NCI-H226 (cell line): ENCODE results near the gene RIPOR1.

Experiments
- DNase-seq: peaks from one replicate; pipeline ENCODE4 v3.0.0-alpha.2; 2015

The RIPOR1 gene

DNA sequence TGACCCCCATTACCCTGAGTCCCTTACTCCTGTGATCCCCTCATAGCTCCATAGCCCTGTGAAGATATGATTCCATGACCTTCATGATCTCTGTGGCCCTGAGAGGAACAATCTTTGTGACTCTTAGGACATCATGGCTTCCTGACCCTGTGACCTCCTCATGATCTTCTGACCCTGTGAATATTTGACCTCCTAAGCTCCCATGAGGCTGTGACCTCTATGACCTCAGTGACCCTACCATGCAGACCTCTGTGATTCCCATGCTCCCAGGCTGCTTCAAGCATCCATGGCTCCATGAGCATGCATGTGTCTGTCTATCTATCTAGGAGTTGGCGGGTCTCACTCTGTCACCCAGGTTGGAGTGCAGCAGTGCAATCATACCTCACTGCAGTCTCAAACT is 12.1 kb downstream of the RIPOR1 start:
- DNase-seq = no peak

DNA sequence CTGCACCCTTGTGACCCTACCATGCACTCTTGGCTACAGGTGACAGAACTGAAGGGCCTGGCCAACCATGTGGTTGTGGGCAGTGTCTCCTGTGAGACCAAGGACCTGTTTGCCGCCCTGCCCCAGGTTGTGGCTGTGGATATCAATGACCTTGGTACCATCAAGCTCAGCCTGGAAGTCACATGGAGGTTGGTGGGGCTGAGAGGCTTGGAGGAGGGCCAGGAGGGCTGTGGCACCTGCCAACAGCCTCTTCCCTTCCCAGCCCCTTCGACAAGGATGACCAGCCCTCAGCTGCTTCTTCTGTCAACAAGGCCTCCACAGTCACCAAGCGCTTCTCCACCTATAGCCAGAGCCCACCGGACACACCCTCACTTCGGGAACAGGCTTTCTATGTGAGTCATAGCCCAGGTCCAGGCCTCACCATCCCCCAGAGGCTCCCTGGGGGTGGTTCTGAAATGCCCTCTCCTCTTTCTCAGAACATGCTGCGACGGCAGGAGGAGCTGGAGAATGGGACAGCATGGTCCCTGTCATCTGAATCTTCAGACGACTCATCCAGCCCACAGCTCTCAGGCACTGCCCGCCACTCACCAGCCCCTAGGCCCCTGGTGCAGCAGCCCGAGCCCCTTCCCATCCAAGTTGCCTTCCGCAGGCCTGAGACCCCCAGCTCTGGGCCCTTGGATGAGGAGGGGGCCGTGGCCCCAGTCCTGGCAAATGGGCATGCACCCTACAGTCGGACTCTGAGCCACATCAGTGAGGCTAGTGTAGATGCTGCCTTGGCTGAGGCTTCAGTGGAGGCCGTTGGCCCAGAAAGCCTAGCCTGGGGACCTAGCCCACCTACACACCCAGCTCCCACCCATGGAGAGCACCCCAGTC is 13.0 kb downstream of the RIPOR1 start:
- DNase-seq = peak; percentile 53

- peak; percentile 76 for DNase-seq
These were observed 13.8 kb downstream of the RIPOR1 start for GRCh38 chr16:67542464-67542863.

DNA sequence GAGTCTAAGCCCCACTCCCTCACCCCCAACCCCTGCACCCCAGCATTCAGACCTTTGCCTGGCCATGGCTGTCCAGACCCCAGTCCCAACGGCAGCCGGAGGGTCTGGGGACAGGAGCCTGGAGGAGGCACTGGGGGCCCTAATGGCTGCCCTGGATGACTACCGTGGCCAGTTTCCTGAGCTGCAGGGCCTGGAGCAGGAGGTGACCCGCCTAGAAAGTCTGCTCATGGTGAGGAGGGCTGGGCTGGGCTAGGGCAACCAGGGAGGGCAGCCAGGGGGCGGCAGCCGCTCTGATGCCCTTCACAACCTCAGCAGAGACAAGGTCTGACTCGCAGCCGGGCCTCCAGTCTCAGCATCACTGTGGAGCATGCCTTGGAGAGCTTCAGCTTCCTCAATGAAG is 14.4 kb downstream of the RIPOR1 start:
- DNase-seq = no peak

GRCh38 chr16:67543582-67543981 is 15.0 kb downstream of the RIPOR1 start:
- no peak for DNase-seq

GRCh38 chr16:67544329-67544841 is 15.8 kb downstream of the RIPOR1 start:
- DNase-seq = no peak

DNA sequence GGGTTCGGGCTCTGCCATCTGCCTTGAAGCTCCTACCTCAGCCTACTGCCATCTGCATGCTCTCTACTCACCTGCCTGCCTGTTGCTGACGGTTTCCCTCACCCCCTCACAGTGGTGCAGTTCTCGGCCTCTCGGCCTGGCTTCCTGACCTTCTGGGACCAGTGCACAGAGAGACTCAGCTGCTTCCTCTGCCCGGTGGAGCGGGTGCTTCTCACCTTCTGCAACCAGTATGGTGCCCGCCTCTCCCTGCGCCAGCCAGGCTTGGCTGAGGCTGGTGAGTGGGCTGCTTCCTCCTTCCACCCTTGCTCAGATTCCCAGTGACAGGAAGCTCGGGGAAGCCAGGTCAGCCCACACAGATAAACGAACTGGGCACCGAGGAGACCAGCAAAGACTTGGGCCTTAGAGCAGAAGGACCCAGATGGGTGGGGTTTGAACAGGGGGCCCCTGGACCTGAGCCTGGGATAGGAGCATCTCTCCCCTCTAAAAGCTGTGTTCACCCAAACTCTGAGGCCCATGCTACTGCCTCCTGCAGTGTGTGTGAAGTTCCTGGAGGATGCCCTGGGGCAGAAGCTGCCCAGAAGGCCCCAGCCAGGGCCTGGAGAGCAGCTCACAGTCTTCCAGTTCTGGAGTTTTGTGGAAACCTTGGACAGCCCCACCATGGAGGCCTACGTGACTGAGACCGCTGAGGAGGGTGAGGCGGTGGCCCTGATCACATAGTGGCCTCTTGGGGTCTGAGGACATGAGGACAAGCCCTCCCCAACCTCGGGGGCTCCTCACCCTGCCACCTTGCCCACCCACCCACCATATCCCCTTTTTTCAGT is 16.4 kb downstream of the RIPOR1 start:
- DNase-seq = no peak

GRCh38 chr16:67545665-67546024 is 17.0 kb downstream of the RIPOR1 start:
- no peak for DNase-seq

GRCh38 chr16:67546091-67546501 is 17.5 kb downstream of the RIPOR1 start:
- DNase-seq = no peak

- no peak for DNase-seq
These were observed 18.3 kb downstream of the RIPOR1 start for GRCh38 chr16:67546761-67547422.

DNA sequence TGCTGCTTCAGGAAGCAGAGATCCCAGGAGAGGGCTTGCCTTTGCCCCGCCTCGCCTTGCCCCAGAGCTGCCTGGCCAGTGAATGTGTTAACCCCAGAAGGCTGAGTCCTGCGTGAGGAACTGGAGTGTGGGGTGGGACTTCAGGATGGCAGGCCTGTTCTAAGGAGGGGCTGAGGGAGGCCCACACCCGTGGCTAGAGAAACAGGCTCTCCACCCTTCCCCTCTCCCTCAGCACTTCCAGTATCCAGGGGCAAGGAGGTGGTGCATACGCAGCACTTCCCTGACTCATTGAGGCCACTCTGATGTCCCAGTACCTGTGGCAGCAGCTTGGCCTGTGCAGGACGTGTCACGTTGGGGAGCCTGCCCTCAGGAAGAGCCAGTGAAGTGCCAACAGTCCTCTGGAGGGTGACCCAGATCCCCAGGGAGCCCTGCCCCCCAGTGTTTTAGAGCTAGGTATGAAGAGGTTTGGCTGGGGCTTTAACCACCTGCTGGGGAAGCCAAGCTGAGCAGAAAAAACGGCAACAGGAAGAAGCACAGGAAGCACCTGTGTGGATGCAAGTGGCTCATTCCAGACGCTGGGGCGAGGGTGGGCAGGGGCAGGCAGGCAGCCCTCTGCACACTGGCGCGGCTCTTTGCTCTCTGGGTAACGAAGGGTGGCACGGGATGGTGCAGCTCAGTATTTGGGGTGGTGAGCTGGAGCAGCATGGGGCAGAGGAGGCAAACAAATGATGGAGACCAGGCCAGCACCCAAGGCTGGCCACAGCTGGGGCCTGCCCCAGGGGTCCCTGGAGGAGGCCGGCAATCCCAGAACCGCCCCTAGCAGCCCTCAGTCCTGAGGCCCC is 19.0 kb downstream of the RIPOR1 start:
- no peak for DNase-seq

DNA sequence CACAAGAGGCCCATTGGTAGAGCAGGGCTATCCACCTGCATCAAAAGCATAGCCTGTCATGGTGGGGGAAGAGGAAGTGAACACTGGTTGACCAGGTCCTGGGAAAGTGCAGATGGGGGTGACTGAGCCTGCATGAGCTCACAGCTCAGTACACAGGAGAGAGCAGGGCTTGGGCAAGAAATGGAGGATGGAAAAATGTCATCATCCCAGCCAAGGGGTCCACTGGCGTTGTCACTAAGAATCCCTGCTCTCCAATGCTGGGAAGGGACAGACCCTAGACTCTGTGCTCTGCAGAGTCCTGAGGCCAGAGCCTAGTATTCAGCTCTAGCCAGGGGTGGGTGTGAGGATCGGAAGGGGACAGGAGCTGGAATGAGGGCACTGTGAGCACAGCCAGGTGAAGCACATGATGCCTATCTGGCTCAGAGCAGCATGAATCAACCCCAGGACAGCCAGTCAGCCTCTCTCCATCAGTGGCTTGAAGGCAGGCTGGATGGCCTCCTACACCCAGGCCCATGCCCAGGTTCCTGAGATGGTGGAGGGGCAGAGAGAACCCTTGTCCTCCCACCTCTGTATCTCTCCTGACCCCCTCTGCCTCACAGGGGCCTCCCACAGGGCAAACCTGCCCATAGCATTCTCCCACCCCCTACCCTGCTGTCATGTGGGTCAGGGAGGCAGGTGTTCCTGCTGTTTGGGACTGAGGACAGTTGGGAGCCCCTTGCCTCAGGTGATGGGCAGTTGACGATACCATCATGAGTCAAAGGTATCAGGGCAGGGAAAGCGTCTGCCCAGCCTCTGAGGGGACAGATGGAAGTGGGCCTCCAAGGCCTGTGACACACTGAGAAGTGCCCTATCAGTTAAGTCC is 19.9 kb downstream of the RIPOR1 start:
- no peak for DNase-seq

DNA sequence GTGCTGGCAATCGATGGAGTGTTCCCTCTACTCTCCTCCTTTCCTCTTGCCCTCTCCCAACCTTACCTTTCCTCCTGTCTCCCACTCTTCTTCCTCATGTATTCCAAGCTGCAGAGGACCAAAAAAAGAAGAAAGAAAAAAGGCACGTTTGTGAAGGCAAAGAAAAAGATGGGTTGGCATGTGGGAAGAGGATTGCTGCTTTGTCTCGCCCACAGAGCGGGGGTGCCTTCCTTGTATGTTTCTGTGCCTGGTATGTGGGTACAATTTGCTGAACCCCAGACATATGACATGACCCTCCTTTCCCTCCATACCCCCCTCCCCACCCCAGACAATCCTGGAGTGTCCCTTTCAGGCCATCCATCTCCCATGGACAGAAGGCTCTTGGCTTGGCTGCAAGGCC is 20.6 kb downstream of the RIPOR1 start:
- no peak for DNase-seq

GRCh38 chr16:67549936-67550335 is 21.3 kb downstream of the RIPOR1 start:
- DNase-seq = no peak

- DNase-seq = no peak
These were observed 22.5 kb downstream of the RIPOR1 start for GRCh38 chr16:67551091-67551490.

DNA sequence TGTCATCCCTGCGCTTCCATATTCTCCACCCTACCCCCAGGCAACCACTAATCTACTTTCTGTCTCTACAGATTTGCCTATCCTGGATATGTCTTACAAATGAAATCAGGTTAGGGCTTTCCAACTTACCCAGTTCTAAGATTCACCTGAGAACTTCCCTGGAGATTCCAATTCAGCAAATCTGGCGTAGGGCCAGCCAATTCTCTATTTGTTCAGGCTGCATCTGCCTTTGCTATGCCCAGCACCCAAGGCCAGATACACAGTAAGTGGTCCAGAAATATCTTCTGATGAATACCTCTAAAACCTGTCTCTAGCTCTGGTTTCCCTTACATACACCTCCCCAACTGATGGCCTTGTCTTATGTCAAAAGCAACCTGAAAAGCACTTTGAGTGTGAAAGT is 23.3 kb downstream of the RIPOR1 start:
- DNase-seq = no peak

DNA sequence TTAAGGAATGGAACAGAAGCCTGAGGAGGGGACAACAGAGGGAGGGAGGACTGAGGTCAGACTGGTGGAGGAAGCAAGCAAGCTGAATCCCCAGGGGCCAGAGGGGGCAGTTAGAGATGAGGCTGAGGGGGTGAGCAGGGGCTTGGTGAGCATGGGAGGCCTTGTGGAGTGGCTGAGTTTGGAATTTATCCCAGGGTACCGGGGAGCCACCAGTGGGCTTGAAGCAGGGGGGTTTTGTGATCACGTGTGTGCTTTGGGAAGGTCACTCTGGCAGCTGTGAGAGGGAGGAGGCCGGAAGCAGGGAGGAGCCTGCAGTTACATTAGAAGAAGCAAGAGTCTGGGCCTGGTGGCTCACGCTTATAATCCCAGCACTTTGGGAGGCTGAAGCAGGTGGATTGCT is 23.8 kb downstream of the RIPOR1 start:
- no peak for DNase-seq

DNA sequence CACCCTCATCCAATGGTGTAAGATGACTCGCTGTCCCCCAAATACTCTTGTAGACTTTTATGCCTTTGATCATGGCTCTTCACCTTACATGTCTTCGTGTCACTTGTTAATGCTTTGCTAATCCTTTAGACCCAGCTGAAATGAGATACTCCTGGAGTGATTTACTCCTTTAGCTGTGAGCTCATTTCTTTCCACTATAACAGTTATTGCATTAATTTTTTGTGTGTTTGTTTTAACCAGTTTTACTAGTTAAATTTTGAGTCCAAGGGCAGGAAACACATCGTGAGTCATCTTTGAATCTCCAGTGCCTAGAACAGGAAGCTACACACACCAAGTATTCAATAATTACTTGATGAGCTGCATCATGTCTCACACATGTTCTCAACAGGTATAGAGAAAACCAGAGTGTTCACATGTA is 27.2 kb downstream of the RIPOR1 start:
- DNase-seq = no peak

- DNase-seq = no peak
These were observed 30.2 kb downstream of the RIPOR1 start for GRCh38 chr16:67558859-67559258.

GRCh38 chr16:67560827-67561342 is 32.3 kb downstream of the RIPOR1 start:
- DNase-seq = no peak

- no peak for DNase-seq
These were observed 32.8 kb downstream of the RIPOR1 start for GRCh38 chr16:67561501-67561823.
